B cell (primary cell): ENCODE measurements around the gene MRLN. TPM values are rescaled to one million over a fixed set of nuclear protein-coding genes. Genes with fewer than 3 reads are reported as not detected.

Experiments used
- ATAC-seq: fragments of 200-7000 bp; cut with Tn5 transposase; one replicate; pipeline ENCODE4 v1.10.0; 2021; ENCODE audit warnings: low read depth, mild to moderate bottlenecking, moderate number of reproducible peaks, moderate library complexity
- CTCF ChIA-PET: fragments of 350-600 bp; sonication (Branson Sonifier 250); formaldehyde crosslinking; loops from one replicate; lab custom pipeline; 2021; ENCODE audit warnings: antibody characterized with exemption, inconsistent platforms; lab: Charles Lee
- POLR2A ChIA-PET: fragments of 350-600 bp; sonication (Branson Sonifier 250); formaldehyde crosslinking; loops from one replicate; lab custom pipeline; 2021; ENCODE audit warnings: antibody characterized with exemption; lab: Charles Lee
- DNase-seq: peaks from one replicate; pipeline ENCODE4 v3.0.0; 2013
- H2AFZ ChIP-seq: 2 replicates; pipeline ENCODE4 v1.6.1; 2012; ENCODE audit warnings: mild to moderate bottlenecking, low read depth, low read length; ENCODE audit not compliant: insufficient read depth, poor library complexity, severe bottlenecking
- H3K27ac ChIP-seq, 2 donors: 1 replicate in 1 of 2; 2 replicates in 1 of 2; pipeline ENCODE4 v1.5.1; 2012 to 2013; ENCODE audit warnings: low read length in 2 of 2, mild to moderate bottlenecking in 2 of 2, moderate library complexity in 1 of 2
- H3K27me3 ChIP-seq, 4 experiments: fragments of 200-600 bp in 1 of 4; sonication (generic) in 1 of 4; replicated peaks in 1 of 4; 1 replicate in 2 of 4; 2 replicates in 2 of 4; pipeline versions ENCODE4 v1.6.1 to v1.7.0; 2013 to 2016; ENCODE audit warnings: low read length in 3 of 4, mild to moderate bottlenecking in 2 of 4, mixed read lengths in 1 of 4, moderate library complexity in 1 of 4; ENCODE audit not compliant: insufficient read depth in 4 of 4, control insufficient read depth in 3 of 4; ENCODE audit errors: control extremely low read depth in 1 of 4
- H3K36me3 ChIP-seq, 2 experiments: replicated peaks in 1 of 2; 1 replicate in 1 of 2; 2 replicates in 1 of 2; pipeline versions ENCODE4 v1.6.1 to v1.7.1; 2013; ENCODE audit warnings: low read length in 1 of 2; ENCODE audit not compliant: insufficient read depth in 2 of 2, control insufficient read depth in 1 of 2; ENCODE audit errors: control extremely low read depth in 1 of 2, extremely low read depth in 1 of 2
- H3K4me1 ChIP-seq, 2 donors: fragments of 200-600 bp in 1 of 2; sonication (generic) in 1 of 2; 1 replicate in 1 of 2; 2 replicates in 1 of 2; pipeline versions ENCODE4 v1.5.1 to v1.6.1; 2013 to 2017; ENCODE audit warnings: low read length in 2 of 2; ENCODE audit not compliant: control insufficient read depth in 2 of 2, insufficient read depth in 2 of 2
- H3K4me2 ChIP-seq: replicated peaks from 2 replicates; pipeline ENCODE3; 2012; ENCODE audit warnings: mild to moderate bottlenecking, low read depth, low read length; ENCODE audit not compliant: poor library complexity, severe bottlenecking
- H3K4me3 ChIP-seq, 5 experiments: fragments of 200-600 bp in 1 of 5; sonication (generic) in 1 of 5; 1 replicate in 3 of 5; 2 replicates in 2 of 5; pipeline versions ENCODE4 v1.5.1 to v1.7.0; 2011 to 2016; ENCODE audit warnings: low read length in 4 of 5, mild to moderate bottlenecking in 4 of 5, low read depth in 2 of 5, control low read depth in 1 of 5, moderate library complexity in 1 of 5; ENCODE audit not compliant: insufficient read depth in 1 of 5; ENCODE audit errors: control extremely low read depth in 1 of 5, extremely low read depth in 1 of 5
- H3K79me2 ChIP-seq: fragments of 200-600 bp; sonication (generic); one replicate; pipeline ENCODE4 v1.6.0; 2016; ENCODE audit warnings: low read length; ENCODE audit not compliant: control insufficient read depth, insufficient read depth
- H3K9ac ChIP-seq: fragments of 200-600 bp; sonication (generic); 2 replicates; pipeline ENCODE4 v1.6.1; 2017; ENCODE audit warnings: mild to moderate bottlenecking, low read length, moderate library complexity
- H3K9me3 ChIP-seq, 3 donors: one replicate each; pipeline versions ENCODE4 v1.6.1 to v1.7.1; 2013; ENCODE audit warnings: low read length in 2 of 3; ENCODE audit not compliant: control insufficient read depth in 2 of 3, insufficient read depth in 1 of 3; ENCODE audit errors: control extremely low read depth in 1 of 3
- H4K20me1 ChIP-seq: 2 replicates; pipeline ENCODE4 v1.6.0; 2012; ENCODE audit warnings: mild to moderate bottlenecking, low read length; ENCODE audit not compliant: insufficient read depth, control insufficient read depth, poor library complexity, severe bottlenecking
- H3K27ac Mint-ChIP-seq: one replicate; pipeline ENCODE4 v1.8.0; 2021; ENCODE audit warnings: mixed read lengths
- H3K27me3 Mint-ChIP-seq: one replicate; pipeline ENCODE4 v1.8.0; 2021; ENCODE audit warnings: mixed read lengths
- H3K4me1 Mint-ChIP-seq: one replicate; pipeline ENCODE4 v1.8.0; 2021; ENCODE audit warnings: mixed read lengths
- H3K4me3 Mint-ChIP-seq: one replicate; pipeline ENCODE4 v1.8.0; 2021; ENCODE audit warnings: mixed read lengths
- H3K9me3 Mint-ChIP-seq: one replicate; pipeline ENCODE4 v1.8.0; 2022; ENCODE audit warnings: mixed read lengths; ENCODE audit not compliant: insufficient read depth
- EZH2 ChIP-seq: IDR thresholded peaks from 2 replicates; pipeline ENCODE4 v1.6.1; 2012; ENCODE audit warnings: borderline replicate concordance, low read depth, mild to moderate bottlenecking, moderate library complexity, low read length; ENCODE audit not compliant: insufficient read depth, poor library complexity, severe bottlenecking
- WGBS: methylation state at CpG from one replicate; pipeline ENCODE4 v1.1.5; 2013; ENCODE audit warnings: missing lambda C conversion rate; ENCODE audit not compliant: insufficient coverage; 5-methylcytosine and 5-hydroxymethylcytosine counted together
- intact Hi-C: fragments of 100-400 bp; cut with micrococcal nuclease; formaldehyde crosslinking; loops from one replicate; pipeline ENCODE4 v1.10.0; 2022
- polyA plus RNA-seq: library from polyadenylated mRNA; depleted of rRNA; stranded (reverse); fragments of >200 nt; gene quantifications from 2 replicates; pipeline ENCODE4 v1.2.3, GENCODE V29; 2012
- total RNA-seq, 2 donors: library from RNA; stranded (reverse); fragments of 120-200 nt in 1 of 2; gene quantifications; 1 replicate in 1 of 2; 2 replicates in 1 of 2; pipeline versions ENCODE4 v1.2.3 to v1.2.4, GENCODE V29; 2013 to 2022
- TF ChIP-seq, protein P1 (sequence below): fragments of 200-600 bp; IDR thresholded peaks from one replicate; pipeline ENCODE4 v1.8.0; 2022; ENCODE audit warnings: antibody characterized with exemption, mild to moderate bottlenecking

MRLN gene
- total and polyA plus RNA-seq, 2 donors (not counting 1 experiment from before 2014, with no cell fraction given), result not detected

DNA sequence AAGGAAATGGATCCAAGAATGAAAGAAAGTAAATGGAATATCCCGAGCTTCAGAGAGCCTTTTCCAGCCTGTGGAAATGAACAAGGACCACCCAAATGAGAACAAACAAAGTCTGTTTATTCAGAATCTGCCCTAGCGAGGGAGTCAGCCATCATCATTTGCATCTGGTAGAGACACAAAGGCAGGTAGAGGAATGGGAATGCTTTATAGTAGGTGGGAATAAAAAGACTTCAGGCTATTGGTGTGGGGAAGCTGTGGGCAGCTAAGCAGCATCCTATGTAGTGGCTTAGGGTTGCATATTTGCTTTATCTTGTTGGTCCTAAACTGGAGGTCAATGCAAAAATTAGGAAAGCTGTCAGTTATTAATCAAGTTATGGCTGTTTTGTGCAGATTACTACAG, 9.2 kb upstream of the MRLN start:
- Histone ChIP-seq H3K27ac (no peak overlapping the region), H3K36me3 (no peaks in the 10 kb centered on the region), H3K4me1 (no peaks in the 10 kb centered on the region), H3K4me3 (no peak overlapping the region), H4K20me1 (no peaks in the 10 kb centered on the region), H3K4me2 (no peak overlapping the region), H3K79me2 (no peaks in the 10 kb centered on the region), H3K9me3 (peaks cover 0 to 3% (median 0%) of the 10 kb centered on the region in 3 donors), H3K9ac (no peak overlapping the region), H2AFZ (no peak overlapping the region), H3K27me3 (no peaks in the 10 kb centered on the region)
- DNase-seq, result no peak
- no peak for ATAC-seq
- Mint-ChIP-seq H3K4me1 (no peaks in the 10 kb centered on the region), H3K27ac (no peak overlapping the region), H3K27me3 (peaks cover 14% of the 10 kb centered on the region), H3K4me3 (no peak overlapping the region), H3K9me3 (no peaks in the 10 kb centered on the region)
- 75% methylated on average over 2 of the region's 2 CpGs for WGBS
- ChIA-PET POLR2A (no interaction called here), CTCF (no interaction called here)
- intact Hi-C loops, result no loop called here
- TF ChIP-seq, protein P1, sequence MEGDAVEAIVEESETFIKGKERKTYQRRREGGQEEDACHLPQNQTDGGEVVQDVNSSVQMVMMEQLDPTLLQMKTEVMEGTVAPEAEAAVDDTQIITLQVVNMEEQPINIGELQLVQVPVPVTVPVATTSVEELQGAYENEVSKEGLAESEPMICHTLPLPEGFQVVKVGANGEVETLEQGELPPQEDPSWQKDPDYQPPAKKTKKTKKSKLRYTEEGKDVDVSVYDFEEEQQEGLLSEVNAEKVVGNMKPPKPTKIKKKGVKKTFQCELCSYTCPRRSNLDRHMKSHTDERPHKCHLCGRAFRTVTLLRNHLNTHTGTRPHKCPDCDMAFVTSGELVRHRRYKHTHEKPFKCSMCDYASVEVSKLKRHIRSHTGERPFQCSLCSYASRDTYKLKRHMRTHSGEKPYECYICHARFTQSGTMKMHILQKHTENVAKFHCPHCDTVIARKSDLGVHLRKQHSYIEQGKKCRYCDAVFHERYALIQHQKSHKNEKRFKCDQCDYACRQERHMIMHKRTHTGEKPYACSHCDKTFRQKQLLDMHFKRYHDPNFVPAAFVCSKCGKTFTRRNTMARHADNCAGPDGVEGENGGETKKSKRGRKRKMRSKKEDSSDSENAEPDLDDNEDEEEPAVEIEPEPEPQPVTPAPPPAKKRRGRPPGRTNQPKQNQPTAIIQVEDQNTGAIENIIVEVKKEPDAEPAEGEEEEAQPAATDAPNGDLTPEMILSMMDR, result no peak
- TF ChIP-seq EZH2, result no peak

DNA sequence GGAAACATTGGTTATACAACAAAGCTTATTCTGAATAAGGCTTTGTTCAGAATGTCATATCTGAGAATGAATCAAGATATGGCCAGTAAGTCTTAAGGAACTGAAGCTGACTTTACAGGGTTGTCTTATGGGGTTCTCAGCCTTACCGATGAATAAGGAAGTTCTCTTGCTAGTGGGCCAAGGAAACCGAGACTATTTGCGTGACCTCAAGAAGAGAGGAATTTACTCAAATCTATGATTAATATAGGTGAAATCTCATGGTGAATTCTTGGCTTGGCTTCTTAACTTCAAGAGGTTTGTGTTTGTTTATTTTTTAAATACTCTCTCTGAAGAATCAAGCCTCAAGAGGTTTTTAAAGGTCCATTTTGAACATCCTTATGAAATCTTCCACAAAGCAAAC, 4.7 kb upstream of the MRLN start:
- POLR2A ChIA-PET, result no interaction called here
- Mint-ChIP-seq H3K27me3 (peaks cover 10% of the 10 kb centered on the region), H3K9me3 (no peaks in the 10 kb centered on the region), H3K4me3 (no peak overlapping the region), H3K4me1 (no peaks in the 10 kb centered on the region), H3K27ac (no peak overlapping the region)
- CTCF ChIA-PET, result no interaction called here
- DNase-seq (no peak), ATAC-seq (no peak)
- WGBS, result no CpG with 5 or more reads among the region's 3 CpGs
- H2AFZ ChIP-seq, result no peak overlapping the region
- no peak overlapping the region for H3K9ac ChIP-seq
- H4K20me1 ChIP-seq, result no peaks in the 10 kb centered on the region
- intact Hi-C loops, result no loop called here
- H3K4me3 ChIP-seq, result no peak overlapping the region
- H3K9me3 ChIP-seq, result peaks cover 0 to 3% (median 0%) of the 10 kb centered on the region in 3 donors
- H3K36me3 ChIP-seq, result no peaks in the 10 kb centered on the region
- H3K79me2 ChIP-seq, result no peaks in the 10 kb centered on the region
- no peaks in the 10 kb centered on the region for H3K27me3 ChIP-seq
- H3K4me1 ChIP-seq, result no peaks in the 10 kb centered on the region
- H3K4me2 ChIP-seq, result no peak overlapping the region
- no peak overlapping the region for H3K27ac ChIP-seq
- TF ChIP-seq EZH2, result no peak
- TF ChIP-seq, protein P1, result no peak
